Body of pancreas (tissue), 4 donors: ENCODE measurements around the gene DLG2.

ENCODE experiments used
- POLR2A ChIP-seq, 3 donors: fragments of 450-650 bp; IDR thresholded peaks; one replicate each; pipeline ENCODE4 v1.6.1; 2016; ENCODE audit warnings: antibody characterized with exemption in 3 of 3, mild to moderate bottlenecking in 2 of 3
- TF ChIP-seq, protein P1 (sequence below), 7 experiments: fragments of 450-650 bp in 4 of 7; fragments of 200-600 bp in 3 of 7; sonication (generic) in 3 of 7; IDR thresholded peaks; one replicate each; pipeline ENCODE4 v1.5.1; 2016 to 2019; ENCODE audit warnings: antibody characterized with exemption in 7 of 7

DNA sequence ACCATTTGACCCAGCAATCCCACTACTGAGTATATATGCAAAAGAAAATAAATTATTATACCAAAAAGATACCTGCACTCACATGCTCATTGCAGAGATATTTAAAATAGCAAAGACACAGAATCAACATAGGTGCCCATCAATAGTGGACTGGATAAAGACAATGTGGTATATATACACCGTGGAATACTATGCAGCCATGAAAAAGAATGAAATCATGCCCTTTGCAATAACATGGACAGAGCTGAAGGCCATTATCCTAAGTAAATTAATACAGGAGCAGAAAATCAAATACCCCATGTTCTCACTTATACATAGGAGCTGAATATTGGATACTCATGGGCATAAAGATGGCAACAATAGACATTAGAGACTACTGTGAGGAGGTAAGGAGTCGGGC, 68.7 kb downstream of the DLG2 start:
- TF ChIP-seq, protein P1, sequence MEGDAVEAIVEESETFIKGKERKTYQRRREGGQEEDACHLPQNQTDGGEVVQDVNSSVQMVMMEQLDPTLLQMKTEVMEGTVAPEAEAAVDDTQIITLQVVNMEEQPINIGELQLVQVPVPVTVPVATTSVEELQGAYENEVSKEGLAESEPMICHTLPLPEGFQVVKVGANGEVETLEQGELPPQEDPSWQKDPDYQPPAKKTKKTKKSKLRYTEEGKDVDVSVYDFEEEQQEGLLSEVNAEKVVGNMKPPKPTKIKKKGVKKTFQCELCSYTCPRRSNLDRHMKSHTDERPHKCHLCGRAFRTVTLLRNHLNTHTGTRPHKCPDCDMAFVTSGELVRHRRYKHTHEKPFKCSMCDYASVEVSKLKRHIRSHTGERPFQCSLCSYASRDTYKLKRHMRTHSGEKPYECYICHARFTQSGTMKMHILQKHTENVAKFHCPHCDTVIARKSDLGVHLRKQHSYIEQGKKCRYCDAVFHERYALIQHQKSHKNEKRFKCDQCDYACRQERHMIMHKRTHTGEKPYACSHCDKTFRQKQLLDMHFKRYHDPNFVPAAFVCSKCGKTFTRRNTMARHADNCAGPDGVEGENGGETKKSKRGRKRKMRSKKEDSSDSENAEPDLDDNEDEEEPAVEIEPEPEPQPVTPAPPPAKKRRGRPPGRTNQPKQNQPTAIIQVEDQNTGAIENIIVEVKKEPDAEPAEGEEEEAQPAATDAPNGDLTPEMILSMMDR (IDR thresholded peaks at IDR 0.05), result no peak
- no peak for TF ChIP-seq POLR2A (IDR thresholded peaks at IDR 0.05)
